Peyer's patch (tissue), 4 donors: Measurements from ENCODE around the gene IQCK.

ENCODE experiments used
- CTCF ChIP-seq, 6 experiments: fragments of 450-650 bp in 4 of 6; fragments of 200-600 bp in 2 of 6; sonication (generic) in 1 of 6; IDR thresholded peaks; one replicate each; pipeline ENCODE4 v1.5.1; 2017 to 2019; ENCODE audit warnings: antibody characterized with exemption in 6 of 6, mild to moderate bottlenecking in 3 of 6, moderate library complexity in 1 of 6
- POLR2A ChIP-seq, 2 donors: fragments of 450-650 bp; IDR thresholded peaks; one replicate each; pipeline ENCODE4 v1.5.1; 2017; ENCODE audit warnings: antibody characterized with exemption in 2 of 2, mild to moderate bottlenecking in 2 of 2, moderate library complexity in 2 of 2

GRCh38 chr16:19699472-19699871 lies 18.6 kb upstream of the IQCK start:
- TF ChIP-seq CTCF (IDR thresholded peaks at IDR 0.05) (no peak), POLR2A (IDR thresholded peaks at IDR 0.05) (no peak)
